Naive thymus-derived CD8-positive, alpha-beta T cell (primary cell): ENCODE results near the gene SERPINB11. TPM values are rescaled to one million over a fixed set of nuclear protein-coding genes. Genes with fewer than 3 reads are reported as not detected.
"Not testable (repeated sequence)": the region's sequence is repeated elsewhere in the genome, so short reads cannot be mapped to it uniquely, and the experiment has no call there.

Experiments
- ATAC-seq, 2 donors: fragments of 150-1000 bp; cut with Tn5 transposase in 1 of 2; sonication (Bioruptor Pico), chemical (Tn5 transposase) in 1 of 2; 1 replicate in 1 of 2; 2 replicates in 1 of 2; pipeline ENCODE4 v1.10.0; 2021; ENCODE audit warnings: mild to moderate bottlenecking in 2 of 2, moderate library complexity in 2 of 2
- POLR2A ChIA-PET: fragments of 350-600 bp; sonication (Branson Sonifier 250); formaldehyde crosslinking; loops from one replicate; lab custom pipeline; 2021; ENCODE audit warnings: antibody characterized with exemption; lab: Charles Lee
- DNase-seq, 10 donors: peaks; one replicate each; pipeline versions ENCODE4 v3.0.0 to v3.0.0-alpha.2; 2020 to 2022
- H3K27ac Mint-ChIP-seq, 10 donors: one replicate each; pipeline ENCODE4 v1.8.0; 2020 to 2022; ENCODE audit warnings: mild to moderate bottlenecking in 10 of 10, mixed read lengths in 10 of 10, moderate library complexity in 4 of 10, inconsistent platforms in 1 of 10
- H3K27me3 Mint-ChIP-seq, 5 donors: one replicate each; pipeline ENCODE4 v1.8.0; 2021 to 2022; ENCODE audit warnings: mixed read lengths in 5 of 5
- H3K36me3 Mint-ChIP-seq, 3 donors: one replicate each; pipeline ENCODE4 v1.8.0; 2020 to 2022; ENCODE audit warnings: mixed read lengths in 3 of 3, mild to moderate bottlenecking in 2 of 3, inconsistent platforms in 1 of 3
- H3K4me1 Mint-ChIP-seq, 4 donors: one replicate each; pipeline ENCODE4 v1.8.0; 2021 to 2022; ENCODE audit warnings: mixed read lengths in 4 of 4
- H3K4me3 Mint-ChIP-seq, 10 donors: one replicate each; pipeline ENCODE4 v1.8.0; 2020 to 2022; ENCODE audit warnings: mild to moderate bottlenecking in 10 of 10, mixed read lengths in 10 of 10, moderate library complexity in 6 of 10, inconsistent platforms in 1 of 10
- H3K9me3 Mint-ChIP-seq, 9 donors: one replicate each; pipeline ENCODE4 v1.8.0; 2020 to 2022; ENCODE audit warnings: mixed read lengths in 9 of 9, mild to moderate bottlenecking in 3 of 9, inconsistent platforms in 1 of 9, moderate library complexity in 1 of 9
- polyA plus RNA-seq, 3 donors: library from polyadenylated mRNA; unstranded; fragments of 300-500 nt; fragmentation: Illumina TruSeq; gene quantifications; one replicate each; pipeline ENCODE4 v1.2.3, GENCODE V29; 2021
- total RNA-seq, 8 experiments: library from RNA in 2 of 8; stranded (reverse) in 2 of 8; gene quantifications; one replicate each; pipeline ENCODE4 v1.2.3 and lab custom pipeline; 2021 to 2026

The SERPINB11 gene
- total and polyA plus RNA-seq, 5 experiments from 2014 or later = not detected

- no peak for ATAC-seq
- Mint-ChIP-seq H3K9me3 (peaks cover 0 to 16% (median 1%) of the 10 kb centered on the region in 9 donors), H3K36me3 (no peaks in the 10 kb centered on the region), H3K4me1 (no peaks in the 10 kb centered on the region), H3K27me3 (peaks cover 0 to 11% (median 2%) of the 10 kb centered on the region in 5 donors), H3K27ac (no peak overlapping the region), H3K4me3 (no peak overlapping the region)
- DNase-seq = no peak
- POLR2A ChIA-PET = no interaction called here
Observed at GRCh38 chr18:63747006-63747405, 44.2 kb downstream of the SERPINB11 start.

- ATAC-seq (no peak), DNase-seq (no peak)
- no peak overlapping the region for H3K27ac Mint-ChIP-seq
- peaks cover 0 to 16% (median 1%) of the 10 kb centered on the region in 9 donors for H3K9me3 Mint-ChIP-seq
- H3K27me3 Mint-ChIP-seq = peaks cover 0 to 6% (median 2%) of the 10 kb centered on the region in 5 donors
- POLR2A ChIA-PET = no interaction called here
- H3K4me1 Mint-ChIP-seq = no peaks in the 10 kb centered on the region
- H3K36me3 Mint-ChIP-seq = no peaks in the 10 kb centered on the region
- no peak overlapping the region for H3K4me3 Mint-ChIP-seq
Observed at GRCh38 chr18:63749489-63749888, 46.7 kb downstream of the SERPINB11 start.

DNA sequence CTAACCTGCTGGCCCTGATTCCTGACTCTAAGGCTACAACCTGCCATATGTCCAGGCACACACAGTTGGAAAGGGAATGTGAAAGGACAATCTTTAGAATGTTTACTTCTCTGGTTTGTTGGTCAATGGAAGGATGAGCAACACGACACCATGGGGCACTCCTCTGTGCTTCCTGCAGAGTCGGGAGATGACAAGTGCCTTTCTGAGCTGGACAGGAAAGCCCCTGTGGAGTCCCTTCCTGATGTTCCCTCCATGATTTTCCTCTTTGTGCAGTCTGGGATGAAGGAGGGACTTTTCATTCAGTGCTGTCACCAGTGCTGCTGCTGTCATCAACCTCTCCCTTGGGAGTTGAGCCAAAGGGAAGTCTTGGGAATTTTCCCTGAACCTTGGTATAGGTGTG is 49.9 kb downstream of the SERPINB11 start:
- H3K27ac Mint-ChIP-seq = no peak overlapping the region
- ATAC-seq (no peak), DNase-seq (no peak)
- peaks cover 0 to 7% (median 2%) of the 10 kb centered on the region in 5 donors for H3K27me3 Mint-ChIP-seq
- POLR2A ChIA-PET = no interaction called here
- H3K36me3 Mint-ChIP-seq = no peaks in the 10 kb centered on the region
- H3K4me3 Mint-ChIP-seq = no peak overlapping the region
- H3K4me1 Mint-ChIP-seq = no peaks in the 10 kb centered on the region
- peaks cover 0 to 16% (median 2%) of the 10 kb centered on the region in 9 donors for H3K9me3 Mint-ChIP-seq

GRCh38 chr18:63753676-63754075 is 50.9 kb downstream of the SERPINB11 start:
- DNase-seq (no peak), ATAC-seq (no peak)
- no peak overlapping the region for H3K27ac Mint-ChIP-seq
- no peaks in the 10 kb centered on the region for H3K4me1 Mint-ChIP-seq
- H3K27me3 Mint-ChIP-seq = peaks cover 0 to 7% (median 0%) of the 10 kb centered on the region in 5 donors
- no peaks in the 10 kb centered on the region for H3K36me3 Mint-ChIP-seq
- no peak overlapping the region for H3K4me3 Mint-ChIP-seq
- peaks cover 0 to 12% (median 0%) of the 10 kb centered on the region in 9 donors for H3K9me3 Mint-ChIP-seq
- POLR2A ChIA-PET = no interaction called here

DNA sequence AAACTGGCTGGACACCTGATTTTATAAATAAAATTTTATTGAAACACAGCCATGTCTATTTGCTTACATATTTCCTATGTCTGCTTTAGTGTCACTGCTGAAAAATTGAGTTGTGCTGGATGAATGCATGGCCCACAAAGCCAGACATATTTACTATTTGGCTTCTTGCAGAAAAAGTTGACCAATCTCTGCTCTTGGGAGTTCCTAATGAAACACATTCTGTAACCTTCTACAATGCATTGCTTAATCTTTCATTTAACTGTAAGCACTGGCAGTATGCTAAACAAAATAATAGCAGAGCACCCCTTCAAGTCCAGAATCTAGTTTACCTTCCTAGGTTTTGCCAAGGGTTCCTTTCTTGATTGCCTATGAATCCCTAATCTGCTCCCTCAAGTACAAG is 54.8 kb downstream of the SERPINB11 start:
- Mint-ChIP-seq H3K27me3 (peaks cover 0 to 14% (median 7%) of the 10 kb centered on the region in 5 donors), H3K27ac (no peak overlapping the region), H3K4me1 (no peaks in the 10 kb centered on the region), H3K4me3 (no peak overlapping the region), H3K36me3 (peaks cover 0 to 15% (median 5%) of the 10 kb centered on the region in 3 donors), H3K9me3 (peaks cover 5 to 25% (median 14%) of the 10 kb centered on the region in 9 donors)
- no peak for ATAC-seq
- DNase-seq = no peak
- POLR2A ChIA-PET = no interaction called here

DNA sequence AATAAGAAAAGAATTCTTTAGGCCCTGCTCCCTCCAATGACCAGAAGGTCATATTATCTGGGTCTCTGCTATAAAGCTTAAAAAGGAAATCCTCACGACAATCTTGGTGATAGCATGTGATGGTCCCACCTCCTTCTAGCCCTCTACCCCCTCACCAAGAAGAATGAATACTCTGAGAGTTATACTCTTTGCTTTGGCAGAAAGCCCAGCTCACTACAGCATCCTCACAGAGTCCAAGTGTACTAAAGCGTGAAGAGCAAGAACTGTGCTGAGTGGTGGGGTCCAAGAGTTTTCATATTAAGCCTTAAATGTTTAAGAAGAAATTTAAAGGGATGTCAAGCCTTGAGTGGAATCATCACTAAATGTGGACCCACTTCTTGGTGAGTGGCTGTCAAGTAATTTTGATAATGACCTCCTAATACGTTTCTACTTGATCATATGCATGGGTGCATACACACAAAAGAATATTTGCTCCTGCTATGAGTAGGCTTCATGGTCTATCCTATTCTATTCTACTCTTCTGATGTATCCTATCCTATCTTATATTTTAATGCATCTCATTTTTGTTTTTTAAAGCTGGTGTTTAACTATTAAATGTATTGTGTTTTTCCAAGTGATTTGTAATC is 56.0 kb downstream of the SERPINB11 start:
- Mint-ChIP-seq H3K27me3 (peaks cover 0 to 14% (median 4%) of the 10 kb centered on the region in 5 donors), H3K9me3 (peaks cover 5 to 25% (median 14%) of the 10 kb centered on the region in 9 donors), H3K4me1 (no peaks in the 10 kb centered on the region), H3K4me3 (no peak overlapping the region), H3K27ac (no peak overlapping the region), H3K36me3 (peaks cover 0 to 15% (median 5%) of the 10 kb centered on the region in 3 donors)
- ATAC-seq (no peak), DNase-seq (no peak)
- POLR2A ChIA-PET = no interaction called here

GRCh38 chr18:63759786-63760185 is 57.0 kb downstream of the SERPINB11 start:
- H3K27me3 Mint-ChIP-seq = peaks cover 0 to 11% (median 0%) of the 10 kb centered on the region in 5 donors
- H3K9me3 Mint-ChIP-seq = peaks cover 5 to 25% (median 14%) of the 10 kb centered on the region in 9 donors
- H3K27ac Mint-ChIP-seq, H3K4me3 Mint-ChIP-seq, DNase-seq, POLR2A ChIA-PET, H3K4me1 Mint-ChIP-seq, ATAC-seq: not testable (repeated sequence)
- H3K36me3 Mint-ChIP-seq = peaks cover 0 to 15% (median 5%) of the 10 kb centered on the region in 3 donors

DNA sequence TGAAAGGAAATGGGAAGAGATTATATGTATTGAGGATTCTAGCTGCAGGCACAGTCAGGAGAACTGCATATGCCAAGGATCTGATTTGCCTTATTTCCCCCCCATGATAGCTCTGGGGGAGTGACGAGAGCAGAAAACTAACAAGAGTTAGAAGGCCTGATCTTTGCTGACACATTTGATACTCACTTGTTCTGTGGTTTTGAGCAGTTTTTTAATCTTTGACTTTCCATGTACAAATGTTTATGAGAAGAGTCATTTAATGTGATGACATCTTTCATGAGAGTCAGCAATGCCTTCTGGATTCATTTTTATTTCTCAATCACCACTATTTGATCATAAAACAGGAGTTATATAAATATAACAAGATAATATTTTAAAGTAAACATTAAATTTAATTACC is 59.8 kb downstream of the SERPINB11 start:
- POLR2A ChIA-PET = no interaction called here
- H3K36me3 Mint-ChIP-seq = peaks cover 0 to 15% (median 5%) of the 10 kb centered on the region in 3 donors
- ATAC-seq = no peak
- H3K27me3 Mint-ChIP-seq = peaks cover 0 to 25% (median 0%) of the 10 kb centered on the region in 5 donors
- H3K4me1 Mint-ChIP-seq = no peaks in the 10 kb centered on the region
- peaks cover 5 to 25% (median 15%) of the 10 kb centered on the region in 9 donors for H3K9me3 Mint-ChIP-seq
- H3K27ac Mint-ChIP-seq = no peak overlapping the region
- no peak for DNase-seq
- no peak overlapping the region for H3K4me3 Mint-ChIP-seq

- Mint-ChIP-seq H3K9me3 (peaks cover 7 to 24% (median 18%) of the 10 kb centered on the region in 9 donors), H3K4me1 (no peaks in the 10 kb centered on the region), H3K36me3 (peaks cover 0 to 15% (median 5%) of the 10 kb centered on the region in 3 donors), H3K4me3 (no peak overlapping the region), H3K27me3 (peaks cover 0 to 29% (median 5%) of the 10 kb centered on the region in 5 donors), H3K27ac (no peak overlapping the region)
- no peak for ATAC-seq
- POLR2A ChIA-PET = no interaction called here
- DNase-seq = no peak
Observed at GRCh38 chr18:63763831-63764600, 61.3 kb downstream of the SERPINB11 start.

DNA sequence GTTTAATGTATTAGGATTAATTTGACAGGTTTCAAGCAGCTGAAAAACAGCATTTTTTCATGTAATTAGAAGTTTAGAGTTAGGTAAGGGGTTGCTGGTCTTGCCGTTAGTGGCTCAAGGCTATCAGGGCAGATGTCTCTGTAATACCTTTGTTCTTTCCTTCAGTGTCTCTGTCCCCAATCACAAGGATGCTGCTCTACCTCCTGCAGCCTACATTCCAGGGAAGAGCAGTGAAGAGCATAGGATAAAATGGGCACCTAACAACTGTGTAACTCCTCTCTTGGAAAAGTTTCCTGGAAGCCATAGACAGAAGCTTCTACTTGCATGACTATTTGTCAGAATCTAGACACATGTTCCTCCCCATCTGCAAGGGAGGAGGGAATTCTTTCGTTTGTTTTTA is 63.1 kb downstream of the SERPINB11 start:
- ATAC-seq (no peak), DNase-seq (no peak)
- Mint-ChIP-seq H3K4me1 (no peaks in the 10 kb centered on the region), H3K27me3 (peaks cover 0 to 24% (median 0%) of the 10 kb centered on the region in 5 donors), H3K36me3 (peaks cover 0 to 4% (median 0%) of the 10 kb centered on the region in 3 donors), H3K27ac (no peak overlapping the region), H3K4me3 (no peak overlapping the region), H3K9me3 (peaks cover 1 to 11% (median 5%) of the 10 kb centered on the region in 9 donors)
- POLR2A ChIA-PET = no interaction called here

Other genes with a start within 250 kb of the SERPINB11 start
- gene SERPINB5, start 226.0 kb upstream of the SERPINB11 start, total RNA-seq = not detected
- gene SERPINB5, start 226.0 kb upstream of the SERPINB11 start, polyA plus RNA-seq = not detected
- gene SERPINB12, start 160.6 kb upstream of the SERPINB11 start, total RNA-seq = not detected
- gene SERPINB12, start 160.6 kb upstream of the SERPINB11 start, polyA plus RNA-seq = not detected
- gene SERPINB13, start 115.6 kb upstream of the SERPINB11 start, total RNA-seq = not detected
- gene SERPINB13, start 115.6 kb upstream of the SERPINB11 start, polyA plus RNA-seq = not detected
- gene SERPINB4, start 58.7 kb upstream of the SERPINB11 start, total RNA-seq = not detected
- not detected for gene SERPINB4, start 58.7 kb upstream of the SERPINB11 start, polyA plus RNA-seq
- gene SERPINB3, start 41.1 kb upstream of the SERPINB11 start, total RNA-seq = not detected
- gene SERPINB3, start 41.1 kb upstream of the SERPINB11 start, polyA plus RNA-seq = not detected
- not detected for gene SERPINB7, start 72.5 kb downstream of the SERPINB11 start, total RNA-seq
- not detected for gene SERPINB7, start 72.5 kb downstream of the SERPINB11 start, polyA plus RNA-seq
- gene SERPINB2, start 184.7 kb downstream of the SERPINB11 start, total RNA-seq = 1 to 10 TPM; 1.5 to 1.9 TPM
- gene SERPINB2, start 184.7 kb downstream of the SERPINB11 start, polyA plus RNA-seq = under 1 TPM in 1 of 3 donors, not detected in 2; 0.09 TPM
- not detected for gene SERPINB10, start 205.0 kb downstream of the SERPINB11 start, total RNA-seq
- gene SERPINB10, start 205.0 kb downstream of the SERPINB11 start, polyA plus RNA-seq = not detected
- gene HMSD, start 246.3 kb downstream of the SERPINB11 start, total RNA-seq = not detected
- not detected for gene HMSD, start 246.3 kb downstream of the SERPINB11 start, polyA plus RNA-seq